GM06990 (cell line): ENCODE results near the gene STXBP5.

Source experiments
- DNase-seq: peaks from one replicate; pipeline ENCODE4 v3.0.0-alpha.2; 2011; ENCODE audit not compliant: insufficient read length; ENCODE audit errors: extremely low read depth
- H3K27me3 ChIP-seq: replicated peaks from 2 replicates; pipeline ENCODE4 v1.6.0; 2011; ENCODE audit warnings: low read length; ENCODE audit not compliant: control insufficient read depth, insufficient read depth
- H3K36me3 ChIP-seq: 2 replicates; pipeline ENCODE4 v1.5.1; 2011; ENCODE audit warnings: low read length; ENCODE audit not compliant: control insufficient read depth, insufficient read depth
- H3K4me3 ChIP-seq: replicated peaks from 2 replicates; pipeline ENCODE4 v1.5.1; 2011; ENCODE audit warnings: low read depth, mild to moderate bottlenecking, control low read depth, low read length
- CTCF ChIP-seq: IDR thresholded peaks from 2 replicates; pipeline ENCODE4 v1.5.1; 2011; ENCODE audit warnings: low read length, control low read depth, mild to moderate bottlenecking, inconsistent platforms; ENCODE audit not compliant: insufficient read depth, poor library complexity, severe bottlenecking

Gene STXBP5

GRCh38 chr6:147158881-147159280 is 45.3 kb upstream of the STXBP5 start:
- no peak for DNase-seq
- no peak overlapping the region for H3K4me3 ChIP-seq

GRCh38 chr6:147159536-147160374 is 44.5 kb upstream of the STXBP5 start:
- no peak for DNase-seq
- no peaks in the 10 kb centered on the region for H3K27me3 ChIP-seq
- H3K36me3 ChIP-seq: no peaks in the 10 kb centered on the region
- H3K4me3 ChIP-seq: no peak overlapping the region
- TF ChIP-seq CTCF: no peak

More at GRCh38 chr6:147158881-147159280, 45.3 kb upstream of the STXBP5 start:
- Histone ChIP-seq H3K36me3 (no peaks in the 10 kb centered on the region), H3K27me3 (no peaks in the 10 kb centered on the region)
- no peak for TF ChIP-seq CTCF

- no peak for TF ChIP-seq CTCF
- H3K36me3 ChIP-seq: no peaks in the 10 kb centered on the region
- no peak for DNase-seq
- no peaks in the 10 kb centered on the region for H3K27me3 ChIP-seq
- no peak overlapping the region for H3K4me3 ChIP-seq
Observed at GRCh38 chr6:147160593-147160992, 43.6 kb upstream of the STXBP5 start.

GRCh38 chr6:147161253-147161973 is 42.8 kb upstream of the STXBP5 start:
- no peak overlapping the region for H3K4me3 ChIP-seq
- TF ChIP-seq CTCF: no peak
- DNase-seq: no peak
- H3K27me3 ChIP-seq: no peaks in the 10 kb centered on the region
- no peaks in the 10 kb centered on the region for H3K36me3 ChIP-seq

GRCh38 chr6:147161974-147162495 is 42.2 kb upstream of the STXBP5 start:
- DNase-seq: no peak

More at GRCh38 chr6:147161974-147162495, 42.2 kb upstream of the STXBP5 start:
- TF ChIP-seq CTCF: no peak
- Histone ChIP-seq H3K4me3 (no peak overlapping the region), H3K27me3 (no peaks in the 10 kb centered on the region), H3K36me3 (no peaks in the 10 kb centered on the region)
